ELF-1 (cell line): ENCODE data around the gene NBDY.
"Not testable (repeated sequence)": the region's sequence is repeated elsewhere in the genome, so short reads cannot be mapped to it uniquely, and the experiment has no call there.

Source experiments
- DNase-seq: peaks from one replicate; pipeline ENCODE4 v3.0.0-alpha.2; 2016; ENCODE audit warnings: low read depth, low spot score

Gene NBDY

DNA sequence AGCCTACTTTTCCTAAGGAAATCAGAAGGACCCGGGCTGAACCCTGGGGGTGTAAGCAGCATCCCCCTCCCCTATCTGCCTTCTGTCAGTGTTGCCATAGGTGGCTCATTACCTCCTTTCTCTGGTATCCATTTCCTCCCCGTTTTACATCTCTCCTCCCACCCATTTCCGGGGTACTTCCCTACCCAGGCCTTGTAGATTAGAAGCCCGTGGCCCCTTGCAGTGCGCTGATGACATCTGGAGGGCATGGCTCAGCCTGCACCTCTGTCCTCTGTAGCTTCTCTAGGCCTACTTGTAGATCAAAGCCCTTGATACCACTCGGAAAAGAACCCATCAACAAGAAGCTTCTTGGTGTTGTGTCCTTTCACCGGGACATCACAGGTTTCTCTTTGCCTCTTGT is 71.8 kb downstream of the NBDY start:
- DNase-seq = peak; percentile 53

- no peak for DNase-seq
Observed at GRCh38 chrX:56802428-56802827, 73.4 kb downstream of the NBDY start.

- peak; percentile 89 for DNase-seq
Observed at GRCh38 chrX:56802921-56803849, 74.1 kb downstream of the NBDY start.

DNA sequence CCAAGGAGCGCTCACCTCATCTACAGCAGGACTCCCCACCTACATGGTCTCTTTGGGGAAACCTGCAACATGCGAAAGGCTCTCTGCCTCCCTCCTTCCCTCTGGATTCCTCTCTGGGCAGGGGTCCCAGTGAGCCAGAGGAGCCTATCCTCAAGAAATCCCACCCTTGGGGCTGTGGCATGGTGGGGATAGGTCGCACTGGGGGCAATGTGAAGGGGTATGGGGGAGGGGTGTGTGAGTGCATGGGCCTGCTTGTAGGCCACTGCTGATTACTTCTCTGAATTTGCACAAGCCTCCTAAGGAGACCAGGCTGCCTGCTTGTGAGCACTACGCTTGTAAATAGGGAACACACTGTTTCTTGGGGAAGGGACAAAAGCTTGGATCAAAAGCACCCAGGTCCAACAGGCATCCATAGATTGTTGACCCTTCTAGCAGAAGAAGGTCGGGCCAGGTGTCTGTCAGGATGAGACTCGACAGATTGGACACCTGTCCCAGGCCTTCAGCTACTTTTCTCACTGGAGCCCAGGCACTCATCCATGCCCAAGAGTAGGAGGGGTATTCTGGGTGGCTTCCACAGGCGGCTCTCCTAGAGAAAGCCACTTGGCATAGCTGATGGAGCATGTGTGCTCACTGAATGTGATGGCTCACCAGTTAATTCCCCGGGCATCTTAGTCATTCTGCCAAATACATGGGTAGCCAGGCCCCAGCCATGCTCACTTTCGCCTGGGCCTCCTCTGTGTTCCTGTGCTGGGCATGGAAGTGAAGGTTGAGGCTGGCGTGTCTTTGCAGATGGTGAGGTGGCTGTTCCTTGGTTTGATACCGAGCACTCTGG is 75.0 kb downstream of the NBDY start:
- DNase-seq = no peak

DNA sequence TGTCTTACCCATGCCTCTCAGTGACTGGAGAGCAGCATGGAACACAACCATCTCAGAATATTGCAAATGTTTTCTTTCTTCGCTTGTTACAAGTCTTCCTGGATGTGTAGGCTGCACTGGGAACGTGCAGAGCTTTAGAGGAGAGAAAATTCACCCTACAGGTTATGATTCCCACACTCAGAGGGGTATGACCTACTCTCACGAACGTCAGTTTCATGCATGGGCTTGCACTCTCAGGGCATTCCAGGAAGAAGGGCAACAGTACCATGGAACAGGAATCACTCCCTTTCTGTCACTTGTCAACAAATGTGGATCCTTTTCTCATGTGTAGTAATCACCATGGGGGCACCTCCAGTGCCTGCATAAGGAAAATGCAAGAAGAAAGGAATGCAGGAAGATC is 75.8 kb downstream of the NBDY start:
- no peak for DNase-seq

- no peak for DNase-seq
Observed at GRCh38 chrX:56805399-56805798, 76.4 kb downstream of the NBDY start.

DNA sequence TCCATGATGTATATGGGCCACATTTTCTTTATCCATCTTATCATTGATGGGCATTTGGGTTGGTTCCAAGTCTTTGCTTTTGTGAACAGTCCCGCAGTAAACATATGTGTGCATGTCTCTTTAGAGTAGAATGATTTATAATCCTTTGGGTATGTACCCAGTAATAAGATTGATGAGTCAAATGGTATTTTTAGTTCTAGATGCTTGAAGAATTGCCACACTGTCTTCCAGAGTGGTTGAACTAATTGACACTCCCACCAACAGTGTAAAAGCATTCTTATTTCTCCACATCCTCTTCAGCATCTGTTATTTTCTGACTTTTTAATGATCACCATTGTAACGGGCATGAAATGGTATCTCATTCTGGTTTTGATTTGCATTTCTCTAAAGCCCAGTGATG is 77.1 kb downstream of the NBDY start:
- DNase-seq = not testable (repeated sequence)

DNA sequence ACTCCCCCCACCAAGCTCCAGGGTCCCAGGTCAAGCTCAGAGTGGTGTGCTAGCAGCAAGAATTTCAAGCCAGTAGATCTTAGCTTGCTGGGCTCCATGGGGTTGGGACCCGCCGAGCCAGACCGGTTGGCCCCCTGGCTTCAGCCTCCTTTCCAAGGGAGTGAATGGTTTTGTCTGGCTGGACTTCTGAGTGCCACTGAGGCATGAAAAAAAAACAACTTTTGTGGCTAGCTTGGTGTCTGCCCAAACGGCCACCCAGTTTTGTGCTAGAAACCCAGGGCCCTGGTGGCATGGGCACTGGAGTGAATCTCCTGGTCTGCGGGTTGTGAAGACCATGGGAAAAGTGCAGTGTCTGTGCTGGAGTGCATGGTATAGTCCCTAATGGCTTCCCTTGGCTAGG is 82.6 kb downstream of the NBDY start:
- no peak for DNase-seq

DNA sequence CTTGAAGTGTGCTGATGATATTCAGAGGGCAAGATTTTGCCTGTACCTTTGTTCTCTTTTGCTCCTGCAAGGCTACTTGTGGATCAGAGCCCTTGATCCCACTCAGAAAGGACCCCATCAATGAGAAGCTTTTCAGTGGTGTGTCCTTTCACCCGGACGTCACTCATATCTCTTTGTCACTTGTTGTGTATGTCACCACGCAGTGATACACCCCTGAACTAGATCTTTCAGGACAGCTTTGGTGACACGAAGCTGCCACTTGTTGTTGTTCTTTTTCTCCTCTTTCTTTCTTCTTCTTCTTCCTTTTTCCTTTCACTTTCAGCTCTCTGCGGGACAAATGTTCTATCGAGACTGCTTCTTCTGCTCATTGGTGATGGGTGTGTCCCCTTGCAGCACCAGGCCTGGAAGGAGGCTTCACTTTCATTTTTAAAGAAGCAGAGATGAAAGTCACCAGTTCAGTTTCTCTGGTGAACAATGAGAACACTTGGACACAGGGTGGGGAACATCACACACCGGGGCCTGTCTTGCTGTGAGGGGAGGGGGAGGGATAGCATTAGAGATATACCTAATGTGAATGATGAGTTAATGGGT is 83.6 kb downstream of the NBDY start:
- DNase-seq = no peak

- DNase-seq = no peak
Observed at GRCh38 chrX:56813318-56813837, 84.3 kb downstream of the NBDY start.

- DNase-seq = no peak
Observed at GRCh38 chrX:56817179-56817578, 88.1 kb downstream of the NBDY start.

- no peak for DNase-seq
Observed at GRCh38 chrX:56826020-56826419, 97.0 kb downstream of the NBDY start.

DNA sequence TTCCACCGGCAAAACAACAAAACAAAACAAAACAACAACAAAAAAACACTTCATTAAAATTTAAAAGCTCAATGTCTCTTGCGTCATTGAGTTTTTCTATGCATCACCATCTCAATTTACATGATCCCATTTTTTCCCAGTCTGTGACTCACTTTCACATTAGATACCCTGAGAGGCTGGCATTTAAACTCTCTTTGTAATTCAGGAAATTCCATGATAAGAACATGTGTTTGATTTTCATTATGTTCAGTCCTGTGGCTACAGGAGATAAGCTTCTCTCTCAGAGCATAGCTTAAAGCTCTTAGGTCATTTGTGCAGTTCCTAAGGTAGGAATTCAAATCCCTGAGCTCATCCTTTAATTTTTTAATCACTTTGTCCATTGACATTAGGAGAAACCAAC is 104.6 kb downstream of the NBDY start:
- no peak for DNase-seq

DNA sequence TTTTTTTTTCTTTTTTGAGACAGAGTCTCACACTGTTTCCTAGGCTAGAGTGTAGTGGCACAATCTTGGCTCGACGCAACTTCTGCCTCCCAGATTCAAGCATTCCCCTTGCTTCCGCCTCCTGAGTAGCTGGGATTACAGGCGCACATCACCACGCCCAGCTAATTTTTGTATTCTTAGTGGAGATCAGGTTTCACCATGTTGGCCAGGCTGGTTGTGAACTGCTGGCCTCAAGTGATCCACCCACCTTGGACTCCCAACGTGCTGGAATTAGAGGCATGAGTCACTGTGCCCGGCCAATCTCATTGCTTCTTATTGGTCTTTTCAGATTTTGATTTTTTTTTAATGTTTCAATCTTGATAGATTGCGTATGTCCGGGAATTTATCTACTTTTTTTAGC is 124.4 kb downstream of the NBDY start:
- DNase-seq = no peak

- no peak for DNase-seq
Observed at GRCh38 chrX:56857042-56857441, 128.0 kb downstream of the NBDY start.

GRCh38 chrX:56860888-56861287 is 131.8 kb downstream of the NBDY start:
- no peak for DNase-seq
